WTC11 (cell line): ENCODE measurements around the gene MAPK9. TPM values are rescaled to one million over a fixed set of nuclear protein-coding genes. Genes with fewer than 3 reads are reported as not detected.

ENCODE experiments used
- ATAC-seq: fragments of 200-7000 bp; cut with Tn5 transposase; 2 replicates; pipeline ENCODE4 v1.10.0; 2021; ENCODE audit warnings: mild to moderate bottlenecking, moderate library complexity
- CTCF ChIA-PET: fragments of 300-600 bp; sonication (Branson Sonifier 250); formaldehyde crosslinking; loops from one replicate; lab custom pipeline; 2021; ENCODE audit warnings: antibody characterized with exemption; lab: Charles Lee
- POLR2A ChIA-PET: fragments of 350-600 bp; sonication (Branson Sonifier 250); formaldehyde crosslinking; loops from one replicate; lab custom pipeline; 2021; ENCODE audit warnings: antibody characterized with exemption; lab: Charles Lee
- DNase-seq: peaks from one replicate; pipeline ENCODE4 v3.0.0; 2021; ENCODE audit warnings: low spot score
- H3K27ac Mint-ChIP-seq: 2 replicates; pipeline ENCODE4 v1.8.0; 2021; ENCODE audit warnings: mixed read lengths
- H3K27me3 Mint-ChIP-seq: 2 replicates; pipeline ENCODE4 v1.8.0; 2021; ENCODE audit warnings: low read depth, mild to moderate bottlenecking, moderate library complexity, mixed read lengths
- H3K36me3 Mint-ChIP-seq: 2 replicates; pipeline ENCODE4 v1.8.0; 2021; ENCODE audit warnings: mixed read lengths
- H3K4me1 Mint-ChIP-seq: 2 replicates; pipeline ENCODE4 v1.8.0; 2022; ENCODE audit warnings: mixed read lengths
- H3K4me3 Mint-ChIP-seq: 2 replicates; pipeline ENCODE4 v1.8.0; 2021; ENCODE audit warnings: mild to moderate bottlenecking, moderate library complexity, mixed read lengths
- H3K9me3 Mint-ChIP-seq: 2 replicates; pipeline ENCODE4 v1.8.0; 2021; ENCODE audit warnings: mixed read lengths
- CBFB ChIP-seq: sonication (generic); formaldehyde crosslinking; IDR thresholded peaks from 2 replicates; pipeline ENCODE4 v1.8.1; 2022; ENCODE audit warnings: mild to moderate bottlenecking, low read depth, missing genetic modification reagents
- ERG ChIP-seq: fragments of 250-450 bp; sonication (Bioruptor Pico); IDR thresholded peaks from 2 replicates; pipeline ENCODE4 v1.8.0; 2021; ENCODE audit warnings: mild to moderate bottlenecking
- ETV6 ChIP-seq: sonication (generic); formaldehyde crosslinking; IDR thresholded peaks from 2 replicates; pipeline ENCODE4 v1.8.1; 2022; ENCODE audit warnings: mild to moderate bottlenecking, missing genetic modification reagents
- FOXJ3 ChIP-seq: sonication (generic); formaldehyde crosslinking; IDR thresholded peaks from 2 replicates; pipeline ENCODE4 v1.9.0; 2021; ENCODE audit warnings: missing genetic modification reagents, mild to moderate bottlenecking, borderline replicate concordance
- FOXK1 ChIP-seq: sonication (generic); formaldehyde crosslinking; IDR thresholded peaks from 2 replicates; pipeline ENCODE4 v1.8.0; 2022; ENCODE audit warnings: mild to moderate bottlenecking, moderate library complexity, missing genetic modification reagents
- FOXP4 ChIP-seq: sonication (generic); formaldehyde crosslinking; IDR thresholded peaks from 2 replicates; pipeline ENCODE4 v1.8.0; 2022; ENCODE audit warnings: mild to moderate bottlenecking, missing genetic modification reagents
- GABPB1 ChIP-seq: sonication (generic); formaldehyde crosslinking; IDR thresholded peaks from 2 replicates; pipeline ENCODE4 v1.8.1; 2023; ENCODE audit warnings: mild to moderate bottlenecking, missing genetic modification reagents
- JAZF1 ChIP-seq: fragments of 250-450 bp; sonication (Bioruptor Pico); IDR thresholded peaks from 2 replicates; pipeline ENCODE4 v1.9.0; 2021; ENCODE audit warnings: moderate library complexity, mild to moderate bottlenecking, inconsistent platforms
- NR1H2 ChIP-seq: sonication (generic); formaldehyde crosslinking; IDR thresholded peaks from 2 replicates; pipeline ENCODE4 v1.9.0; 2021; ENCODE audit warnings: mild to moderate bottlenecking, moderate library complexity, missing genetic modification reagents
- PREB ChIP-seq: sonication (generic); formaldehyde crosslinking; IDR thresholded peaks from 2 replicates; pipeline ENCODE4 v1.8.1; 2022; ENCODE audit warnings: mild to moderate bottlenecking, missing genetic modification reagents, moderate library complexity, borderline replicate concordance
- ZBTB21 ChIP-seq: sonication (generic); formaldehyde crosslinking; IDR thresholded peaks from 2 replicates; pipeline ENCODE4 v1.8.1; 2023; ENCODE audit warnings: mild to moderate bottlenecking, missing genetic modification reagents, borderline replicate concordance
- ZNF121 ChIP-seq: sonication (generic); formaldehyde crosslinking; IDR thresholded peaks from 2 replicates; pipeline ENCODE4 v1.8.0; 2023; ENCODE audit warnings: missing genetic modification reagents
- ZNF317 ChIP-seq: sonication (generic); formaldehyde crosslinking; IDR thresholded peaks from 2 replicates; pipeline ENCODE4 v1.8.1; 2023; ENCODE audit warnings: low read depth, mild to moderate bottlenecking, moderate library complexity, missing genetic modification reagents, borderline replicate concordance
- ZNF423 ChIP-seq: fragments of 250-450 bp; sonication (Bioruptor Pico); IDR thresholded peaks from 2 replicates; pipeline ENCODE4 v2.1.2; 2022; ENCODE audit warnings: mild to moderate bottlenecking, moderate library complexity
- total RNA-seq: library from RNA; stranded (reverse); gene quantifications from 3 replicates; pipeline ENCODE4 v1.2.3, GENCODE V29; 2021
- TF ChIP-seq, protein P1 (sequence below): sonication (generic); formaldehyde crosslinking; conservative IDR thresholded peaks from 2 replicates; pipeline ENCODE4 v1.8.1; 2023; ENCODE audit warnings: mild to moderate bottlenecking, low read depth, missing genetic modification reagents, moderate library complexity
- TF ChIP-seq, protein P2 (sequence below): fragments of 200-600 bp; IDR thresholded peaks from 2 replicates; pipeline ENCODE4 v1.8.0; 2022; ENCODE audit warnings: antibody characterized with exemption
- TF ChIP-seq, protein P3 (sequence below): sonication (generic); formaldehyde crosslinking; IDR thresholded peaks from 2 replicates; pipeline ENCODE4 v1.8.0; 2022; ENCODE audit warnings: mild to moderate bottlenecking, missing genetic modification reagents

Gene MAPK9
- total RNA-seq, 1 experiment from 2014 or later, result 42.9 TPM

- TF ChIP-seq ERG (CRISPR knock-in tag), result no peak
- TF ChIP-seq FOXJ3 (CRISPR knock-in tag), result no peak
- no peak for TF ChIP-seq FOXP4 (CRISPR knock-in tag)
- TF ChIP-seq, protein P1, sequence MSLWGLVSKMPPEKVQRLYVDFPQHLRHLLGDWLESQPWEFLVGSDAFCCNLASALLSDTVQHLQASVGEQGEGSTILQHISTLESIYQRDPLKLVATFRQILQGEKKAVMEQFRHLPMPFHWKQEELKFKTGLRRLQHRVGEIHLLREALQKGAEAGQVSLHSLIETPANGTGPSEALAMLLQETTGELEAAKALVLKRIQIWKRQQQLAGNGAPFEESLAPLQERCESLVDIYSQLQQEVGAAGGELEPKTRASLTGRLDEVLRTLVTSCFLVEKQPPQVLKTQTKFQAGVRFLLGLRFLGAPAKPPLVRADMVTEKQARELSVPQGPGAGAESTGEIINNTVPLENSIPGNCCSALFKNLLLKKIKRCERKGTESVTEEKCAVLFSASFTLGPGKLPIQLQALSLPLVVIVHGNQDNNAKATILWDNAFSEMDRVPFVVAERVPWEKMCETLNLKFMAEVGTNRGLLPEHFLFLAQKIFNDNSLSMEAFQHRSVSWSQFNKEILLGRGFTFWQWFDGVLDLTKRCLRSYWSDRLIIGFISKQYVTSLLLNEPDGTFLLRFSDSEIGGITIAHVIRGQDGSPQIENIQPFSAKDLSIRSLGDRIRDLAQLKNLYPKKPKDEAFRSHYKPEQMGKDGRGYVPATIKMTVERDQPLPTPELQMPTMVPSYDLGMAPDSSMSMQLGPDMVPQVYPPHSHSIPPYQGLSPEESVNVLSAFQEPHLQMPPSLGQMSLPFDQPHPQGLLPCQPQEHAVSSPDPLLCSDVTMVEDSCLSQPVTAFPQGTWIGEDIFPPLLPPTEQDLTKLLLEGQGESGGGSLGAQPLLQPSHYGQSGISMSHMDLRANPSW (CRISPR knock-in tag), result no peak
Observed at GRCh38 chr5:180208038-180208434, 83.8 kb downstream of the MAPK9 start (continued).

GRCh38 chr5:180207593-180207992 is 84.3 kb downstream of the MAPK9 start:
- ChIA-PET CTCF (interaction anchor here (1.1 to 2.9 kb wide), 10 partner anchors 13 to 412 kb away, joined by 4 to 15 read pairs (median 6); no protein-coding TSS in a partner anchor), POLR2A (no interaction called here)
- peaks cover 10% of the 10 kb centered on the region for H3K4me1 Mint-ChIP-seq
- ATAC-seq (peak; percentile 21), DNase-seq (peak; percentile 55)
- H3K36me3 Mint-ChIP-seq, result no peaks in the 10 kb centered on the region
- peak overlapping the region; percentile 72 for H3K4me3 Mint-ChIP-seq
- peaks cover 35% of the 10 kb centered on the region for H3K27me3 Mint-ChIP-seq
- no peaks in the 10 kb centered on the region for H3K9me3 Mint-ChIP-seq
- TF ChIP-seq, protein P2, sequence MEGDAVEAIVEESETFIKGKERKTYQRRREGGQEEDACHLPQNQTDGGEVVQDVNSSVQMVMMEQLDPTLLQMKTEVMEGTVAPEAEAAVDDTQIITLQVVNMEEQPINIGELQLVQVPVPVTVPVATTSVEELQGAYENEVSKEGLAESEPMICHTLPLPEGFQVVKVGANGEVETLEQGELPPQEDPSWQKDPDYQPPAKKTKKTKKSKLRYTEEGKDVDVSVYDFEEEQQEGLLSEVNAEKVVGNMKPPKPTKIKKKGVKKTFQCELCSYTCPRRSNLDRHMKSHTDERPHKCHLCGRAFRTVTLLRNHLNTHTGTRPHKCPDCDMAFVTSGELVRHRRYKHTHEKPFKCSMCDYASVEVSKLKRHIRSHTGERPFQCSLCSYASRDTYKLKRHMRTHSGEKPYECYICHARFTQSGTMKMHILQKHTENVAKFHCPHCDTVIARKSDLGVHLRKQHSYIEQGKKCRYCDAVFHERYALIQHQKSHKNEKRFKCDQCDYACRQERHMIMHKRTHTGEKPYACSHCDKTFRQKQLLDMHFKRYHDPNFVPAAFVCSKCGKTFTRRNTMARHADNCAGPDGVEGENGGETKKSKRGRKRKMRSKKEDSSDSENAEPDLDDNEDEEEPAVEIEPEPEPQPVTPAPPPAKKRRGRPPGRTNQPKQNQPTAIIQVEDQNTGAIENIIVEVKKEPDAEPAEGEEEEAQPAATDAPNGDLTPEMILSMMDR, result no peak
- no peak for TF ChIP-seq ETV6 (CRISPR knock-in tag)
- TF ChIP-seq PREB (CRISPR knock-in tag), result no peak
- no peak for TF ChIP-seq ZNF121
- no peak for TF ChIP-seq ZNF423 (CRISPR knock-in tag)
- TF ChIP-seq FOXK1 (CRISPR knock-in tag), result no peak
- TF ChIP-seq, protein P3, sequence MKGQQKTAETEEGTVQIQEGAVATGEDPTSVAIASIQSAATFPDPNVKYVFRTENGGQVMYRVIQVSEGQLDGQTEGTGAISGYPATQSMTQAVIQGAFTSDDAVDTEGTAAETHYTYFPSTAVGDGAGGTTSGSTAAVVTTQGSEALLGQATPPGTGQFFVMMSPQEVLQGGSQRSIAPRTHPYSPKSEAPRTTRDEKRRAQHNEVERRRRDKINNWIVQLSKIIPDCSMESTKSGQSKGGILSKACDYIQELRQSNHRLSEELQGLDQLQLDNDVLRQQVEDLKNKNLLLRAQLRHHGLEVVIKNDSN (CRISPR knock-in tag), result no peak
- no peak for TF ChIP-seq NR1H2 (CRISPR knock-in tag)
- no peak for TF ChIP-seq ZNF317
- no peak for TF ChIP-seq ZBTB21
- TF ChIP-seq GABPB1 (CRISPR knock-in tag), result no peak
- TF ChIP-seq CBFB (CRISPR knock-in tag), result no peak
- TF ChIP-seq JAZF1 (CRISPR knock-in tag), result no peak
- no peak overlapping the region for H3K27ac Mint-ChIP-seq
